Activated CD4-positive, alpha-beta T cell treated with anti-CD3 and anti-CD28 coated beads, Interleukin-2, amount 50 U/mL, for 16 hours (primary cell): ENCODE measurements around the gene CPVL.
A peak's percentile ranks its signal among the peaks of the same experiment; 100 is the strongest.

Source experiments
- DNase-seq: peaks from one replicate; pipeline ENCODE4 v3.0.0-alpha.2; 2020

The CPVL gene

GRCh38 chr7:29040579-29040925 lies 105.8 kb downstream of the CPVL start:
- no peak for DNase-seq

GRCh38 chr7:29039821-29040578 lies 106.3 kb downstream of the CPVL start:
- no peak for DNase-seq

- DNase-seq: no peak
Observed at GRCh38 chr7:29038463-29038862, 107.9 kb downstream of the CPVL start.

DNA sequence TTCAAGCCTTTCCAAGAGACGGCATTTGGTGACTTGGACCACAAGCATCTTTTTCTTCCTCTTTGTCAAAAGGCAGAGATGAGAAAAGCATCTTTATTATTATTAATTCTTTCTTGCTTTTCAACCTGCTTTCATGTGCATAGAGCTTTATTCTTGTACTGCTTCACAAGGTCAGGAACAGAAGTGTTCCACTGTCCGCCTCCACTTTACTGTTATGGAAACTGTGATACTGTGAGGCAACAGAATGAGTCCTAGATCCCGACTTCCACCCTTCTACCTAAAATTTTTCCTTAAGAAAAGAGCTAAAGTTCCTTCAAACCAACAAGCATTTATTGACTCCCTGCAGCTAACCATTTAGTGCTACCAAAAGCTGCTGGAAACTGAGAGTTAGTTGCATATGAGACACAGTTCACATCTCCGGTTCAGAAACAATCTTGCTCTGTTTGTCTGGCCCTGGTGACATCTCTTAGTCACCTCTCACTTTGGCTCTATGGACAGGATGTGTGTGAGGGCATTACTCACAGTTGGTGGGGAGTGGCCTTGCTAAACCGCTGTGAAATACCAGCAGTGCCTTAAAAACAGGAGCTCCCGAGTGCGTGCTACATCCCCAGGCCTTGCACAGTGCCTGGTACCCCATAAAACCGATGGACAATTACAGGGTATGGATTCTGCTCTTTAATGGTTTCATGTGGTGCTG lies 111.1 kb downstream of the CPVL start:
- peak; percentile 72 for DNase-seq

- DNase-seq: no peak
Observed at GRCh38 chr7:29033584-29033983, 112.8 kb downstream of the CPVL start.

DNA sequence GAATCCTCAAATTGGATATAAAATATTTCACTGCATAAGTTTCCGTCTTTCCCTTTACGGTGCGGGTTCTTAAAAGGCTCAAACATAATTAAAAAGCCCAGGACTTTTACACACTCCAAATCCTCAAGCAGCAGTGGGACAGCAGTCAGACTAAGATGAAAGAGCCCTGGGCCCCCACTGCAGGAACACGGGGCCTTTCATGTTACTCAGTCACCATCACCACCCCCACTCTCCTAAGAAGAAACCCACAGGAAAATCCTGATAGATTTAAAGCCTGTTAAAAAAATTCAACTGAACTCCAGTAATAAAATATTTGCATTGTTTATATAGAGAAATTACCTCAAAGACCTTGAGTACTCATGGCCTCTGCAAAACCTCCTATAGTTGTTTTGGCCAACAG lies 114.2 kb downstream of the CPVL start:
- DNase-seq: no peak

GRCh38 chr7:29030781-29031275 lies 115.5 kb downstream of the CPVL start:
- no peak for DNase-seq

GRCh38 chr7:29022291-29022988 lies 123.9 kb downstream of the CPVL start:
- no peak for DNase-seq

DNA sequence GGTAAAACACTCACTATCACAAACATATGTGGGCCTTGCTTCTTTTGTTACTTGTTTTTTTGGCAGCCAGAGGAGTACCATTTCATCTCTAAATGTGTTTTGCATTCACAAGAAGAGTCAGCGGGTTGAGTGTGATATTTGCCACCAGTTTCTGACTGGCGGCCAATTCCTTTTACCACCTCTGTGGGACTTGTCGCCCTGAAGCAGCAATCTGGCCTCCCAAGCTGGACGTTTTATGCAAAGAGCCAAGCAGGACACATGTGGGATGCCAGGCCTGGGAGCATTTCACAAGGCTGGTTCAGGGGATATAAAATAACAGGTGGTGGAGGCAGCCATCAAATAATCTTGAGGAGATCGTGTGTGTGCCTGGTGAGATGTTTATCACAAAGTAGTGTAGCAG lies 126.4 kb downstream of the CPVL start:
- DNase-seq: no peak

DNA sequence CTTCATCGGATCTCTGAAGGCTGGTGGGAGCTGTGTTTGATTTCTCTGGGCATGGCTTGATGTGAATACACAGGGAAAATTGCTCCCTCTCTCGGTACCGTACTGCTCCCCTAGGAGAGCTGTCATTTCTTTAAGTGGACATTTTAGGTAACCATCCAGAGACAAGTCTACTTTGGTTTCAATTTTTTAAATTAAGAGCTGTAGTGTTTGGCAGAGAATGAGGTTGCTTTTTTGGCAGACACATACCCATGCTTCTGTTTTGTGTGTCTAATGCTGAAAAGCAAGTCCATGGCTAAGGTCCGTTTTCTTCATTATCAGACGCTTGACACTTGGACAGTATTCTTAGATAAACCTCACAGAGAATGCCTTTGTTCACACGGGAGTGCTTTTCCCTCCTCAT lies 127.0 kb downstream of the CPVL start:
- no peak for DNase-seq

DNA sequence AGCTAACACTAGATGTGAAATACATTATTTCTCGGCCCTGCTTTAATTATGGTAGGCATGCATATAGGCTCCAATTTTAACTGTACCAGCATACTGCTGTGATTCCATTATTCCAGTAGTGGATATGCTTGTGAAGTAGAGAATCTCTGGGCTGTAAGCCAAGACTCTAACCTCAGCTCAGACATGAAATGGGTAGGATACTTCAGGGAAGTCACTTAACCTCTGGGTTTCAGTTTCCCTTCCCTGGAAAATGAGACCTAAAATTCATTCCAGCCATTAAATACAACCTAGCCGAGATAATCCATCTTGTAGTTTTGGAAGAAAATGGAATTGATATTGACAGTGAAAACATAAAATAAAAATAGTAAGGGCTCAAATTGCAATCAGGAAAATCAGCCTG lies 128.6 kb downstream of the CPVL start:
- DNase-seq: no peak

- DNase-seq: no peak
Observed at GRCh38 chr7:29014725-29015124, 131.6 kb downstream of the CPVL start.

GRCh38 chr7:29013931-29014330 lies 132.4 kb downstream of the CPVL start:
- DNase-seq: no peak

DNA sequence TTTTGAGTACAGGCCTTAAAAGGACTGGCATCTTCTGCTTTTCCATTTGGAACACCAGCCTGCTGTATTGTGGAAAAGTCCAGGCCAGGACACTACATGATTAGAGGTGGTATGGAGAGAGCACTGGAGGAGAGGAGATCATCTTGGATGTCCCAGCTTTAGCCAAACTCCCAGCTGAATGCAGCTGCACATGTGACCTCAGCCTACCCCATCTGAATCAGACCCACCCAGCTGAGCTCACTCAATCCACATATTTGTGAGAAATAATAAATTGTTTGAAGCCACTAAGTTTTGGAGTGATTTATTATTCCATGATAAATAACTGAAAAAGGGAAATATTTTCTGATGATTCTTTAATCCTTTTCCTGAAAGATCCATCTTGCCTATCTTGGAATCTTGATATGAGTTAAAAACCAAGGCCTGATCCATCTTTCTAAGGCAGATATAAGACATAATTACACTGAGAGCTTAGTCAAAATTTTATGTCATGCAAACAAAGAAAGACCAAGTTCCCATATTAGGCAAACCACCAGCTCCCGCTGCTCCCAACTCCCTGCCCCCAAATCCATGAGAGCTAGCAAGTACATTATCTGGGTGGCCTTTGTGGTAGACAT lies 133.1 kb downstream of the CPVL start:
- no peak for DNase-seq

- DNase-seq: no peak
Observed at GRCh38 chr7:29009947-29010346, 136.4 kb downstream of the CPVL start.

GRCh38 chr7:29008590-29008989 lies 137.7 kb downstream of the CPVL start:
- DNase-seq: no peak

- DNase-seq: no peak
Observed at GRCh38 chr7:29007127-29007526, 139.2 kb downstream of the CPVL start.

DNA sequence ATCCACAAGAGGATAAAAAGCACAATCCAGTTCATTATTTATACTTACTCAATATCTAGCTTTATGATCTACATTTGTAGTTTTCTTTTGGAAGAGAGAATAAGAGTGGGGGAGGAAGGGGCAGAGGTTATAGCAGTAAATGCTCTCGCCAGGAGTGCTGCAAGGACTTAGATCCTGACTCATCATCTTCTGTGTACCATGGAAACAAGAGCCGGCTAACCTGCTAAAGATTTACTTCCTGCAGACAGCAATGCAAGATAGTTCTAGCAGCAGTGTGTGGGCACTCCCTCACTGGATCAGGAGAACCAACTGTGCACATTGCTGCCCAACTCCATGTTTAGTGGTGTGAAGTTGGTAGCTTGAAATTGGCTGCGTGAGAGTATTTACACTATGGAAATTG lies 140.5 kb downstream of the CPVL start:
- DNase-seq: no peak

DNA sequence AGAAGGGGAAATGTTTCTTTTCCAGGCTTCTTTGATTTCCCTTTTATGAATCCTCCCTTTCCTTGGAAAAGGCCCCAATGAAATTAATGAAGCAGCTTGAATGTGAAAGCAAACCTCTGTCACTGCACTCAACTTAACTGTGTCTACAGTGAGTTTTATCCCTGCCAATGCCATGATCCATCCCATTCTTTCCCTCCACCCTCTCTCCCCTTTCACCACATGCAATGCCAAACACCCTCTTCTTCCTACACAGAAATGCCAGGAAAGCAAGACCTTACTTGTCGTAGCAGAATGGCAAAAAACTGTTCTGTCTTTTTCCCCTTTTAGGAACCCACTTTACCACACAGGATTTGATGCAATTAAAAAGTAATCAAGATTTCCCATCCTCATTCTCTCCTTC lies 140.9 kb downstream of the CPVL start:
- no peak for DNase-seq

- no peak for DNase-seq
Observed at GRCh38 chr7:29003703-29004102, 142.6 kb downstream of the CPVL start.

GRCh38 chr7:29000717-29001076 lies 145.6 kb downstream of the CPVL start:
- no peak for DNase-seq

DNA sequence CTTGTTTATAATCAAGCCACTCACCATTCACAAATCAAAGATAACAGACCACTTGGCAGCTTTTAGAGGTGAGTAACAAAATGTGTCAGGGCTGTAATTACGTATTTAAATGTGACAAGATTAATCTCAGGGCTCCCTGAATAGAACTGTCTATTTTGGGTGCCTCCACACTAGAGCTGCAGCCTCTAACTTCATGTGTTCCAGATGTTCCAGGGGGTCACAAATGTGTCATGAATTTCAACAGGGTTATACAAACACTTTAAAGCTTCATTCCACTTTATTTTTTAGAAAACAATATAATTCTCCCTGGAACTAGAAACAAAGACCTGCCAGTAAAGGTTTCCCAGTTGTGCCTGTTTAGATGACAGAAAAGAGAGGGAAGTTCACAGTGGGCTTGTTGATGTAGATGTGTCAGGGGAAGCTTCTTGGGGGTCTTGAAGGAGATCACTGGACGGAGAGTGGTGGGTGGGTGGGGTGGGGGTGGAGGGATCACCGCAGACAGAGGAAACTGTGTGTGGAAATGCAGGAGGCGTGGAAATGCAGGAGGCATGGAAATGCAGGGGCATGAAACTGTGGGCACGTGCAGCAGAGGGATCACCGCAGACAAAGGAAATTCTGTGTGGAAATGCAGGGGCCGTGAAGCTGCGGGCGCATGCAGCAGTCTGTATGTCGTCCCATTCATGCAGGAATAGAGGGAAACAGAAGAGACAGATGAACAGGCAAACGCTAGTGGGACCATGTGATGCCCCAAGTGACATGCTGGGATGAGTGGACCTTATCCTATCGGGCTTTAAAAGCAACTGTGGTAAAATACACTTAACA lies 146.2 kb downstream of the CPVL start:
- no peak for DNase-seq

DNA sequence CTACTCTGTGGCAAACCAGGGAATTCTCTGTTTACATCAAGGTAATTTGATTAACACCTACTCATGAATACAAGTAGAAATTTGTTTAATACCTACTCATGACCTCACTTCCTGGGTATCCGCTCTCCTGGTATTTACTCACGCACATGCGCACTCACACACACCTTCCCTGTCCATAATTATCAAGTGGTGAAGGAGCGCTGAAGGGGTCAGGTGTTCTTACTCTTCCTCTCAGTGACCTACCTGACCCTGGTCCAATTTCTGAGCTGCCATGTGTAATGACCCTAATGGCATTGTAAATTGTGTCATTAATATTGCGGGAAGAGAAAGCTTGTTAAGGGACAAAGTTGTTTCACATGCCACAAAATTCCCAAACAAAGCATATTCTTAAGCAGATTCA lies 146.9 kb downstream of the CPVL start:
- no peak for DNase-seq
